Measurements from ENCODE around the gene P2RX3.

DNA sequence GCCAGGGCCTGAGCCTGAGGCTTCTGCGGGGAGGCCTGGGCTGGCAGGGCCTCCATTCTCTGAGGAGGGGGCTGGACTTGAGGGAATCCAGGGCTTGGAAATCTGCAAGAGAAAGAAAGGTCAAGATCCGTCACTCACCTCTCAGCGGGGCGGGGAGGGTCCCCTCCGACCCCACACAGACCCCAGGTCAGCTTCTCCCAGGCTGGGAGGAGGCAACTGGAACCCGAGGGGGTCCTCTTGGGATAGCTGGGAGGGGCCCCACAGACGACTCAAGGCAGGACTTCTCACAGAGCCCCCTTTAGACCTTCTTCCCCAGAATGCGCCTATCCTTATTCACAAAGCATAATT, 24.4 kb upstream of the P2RX3 start:
- TF ChIP-seq, protein P1, sequence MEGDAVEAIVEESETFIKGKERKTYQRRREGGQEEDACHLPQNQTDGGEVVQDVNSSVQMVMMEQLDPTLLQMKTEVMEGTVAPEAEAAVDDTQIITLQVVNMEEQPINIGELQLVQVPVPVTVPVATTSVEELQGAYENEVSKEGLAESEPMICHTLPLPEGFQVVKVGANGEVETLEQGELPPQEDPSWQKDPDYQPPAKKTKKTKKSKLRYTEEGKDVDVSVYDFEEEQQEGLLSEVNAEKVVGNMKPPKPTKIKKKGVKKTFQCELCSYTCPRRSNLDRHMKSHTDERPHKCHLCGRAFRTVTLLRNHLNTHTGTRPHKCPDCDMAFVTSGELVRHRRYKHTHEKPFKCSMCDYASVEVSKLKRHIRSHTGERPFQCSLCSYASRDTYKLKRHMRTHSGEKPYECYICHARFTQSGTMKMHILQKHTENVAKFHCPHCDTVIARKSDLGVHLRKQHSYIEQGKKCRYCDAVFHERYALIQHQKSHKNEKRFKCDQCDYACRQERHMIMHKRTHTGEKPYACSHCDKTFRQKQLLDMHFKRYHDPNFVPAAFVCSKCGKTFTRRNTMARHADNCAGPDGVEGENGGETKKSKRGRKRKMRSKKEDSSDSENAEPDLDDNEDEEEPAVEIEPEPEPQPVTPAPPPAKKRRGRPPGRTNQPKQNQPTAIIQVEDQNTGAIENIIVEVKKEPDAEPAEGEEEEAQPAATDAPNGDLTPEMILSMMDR (conservative IDR thresholded peaks at IDR 0.05; ENCODE audit: low read length) = no peak
- no peak for TF ChIP-seq EZH2phosphoT487 (IDR thresholded peaks at IDR 0.05; ENCODE audit: borderline replicate concordance, low read depth, low read length)
